HG03095 (cell line): ENCODE measurements around the gene SMIM17.

ENCODE experiments used
- ATAC-seq: cut with Tn5 transposase; IDR thresholded peaks from one replicate; pipeline ENCODE4 v1.9.1; 2021; ENCODE audit warnings: moderate library complexity; ENCODE audit not compliant: unreplicated experiment

The SMIM17 gene

GRCh38 chr19:56642711-56643459, at the start of gene SMIM17:
TSS of gene SMIM17 (plus strand) at chr19:56643159. CDS start at chr19:56645668, 2,509 bp downstream.
- ATAC-seq: no peak

- no peak for ATAC-seq
Observed at GRCh38 chr19:56594446-56594782, 48.5 kb upstream of the SMIM17 start.

DNA sequence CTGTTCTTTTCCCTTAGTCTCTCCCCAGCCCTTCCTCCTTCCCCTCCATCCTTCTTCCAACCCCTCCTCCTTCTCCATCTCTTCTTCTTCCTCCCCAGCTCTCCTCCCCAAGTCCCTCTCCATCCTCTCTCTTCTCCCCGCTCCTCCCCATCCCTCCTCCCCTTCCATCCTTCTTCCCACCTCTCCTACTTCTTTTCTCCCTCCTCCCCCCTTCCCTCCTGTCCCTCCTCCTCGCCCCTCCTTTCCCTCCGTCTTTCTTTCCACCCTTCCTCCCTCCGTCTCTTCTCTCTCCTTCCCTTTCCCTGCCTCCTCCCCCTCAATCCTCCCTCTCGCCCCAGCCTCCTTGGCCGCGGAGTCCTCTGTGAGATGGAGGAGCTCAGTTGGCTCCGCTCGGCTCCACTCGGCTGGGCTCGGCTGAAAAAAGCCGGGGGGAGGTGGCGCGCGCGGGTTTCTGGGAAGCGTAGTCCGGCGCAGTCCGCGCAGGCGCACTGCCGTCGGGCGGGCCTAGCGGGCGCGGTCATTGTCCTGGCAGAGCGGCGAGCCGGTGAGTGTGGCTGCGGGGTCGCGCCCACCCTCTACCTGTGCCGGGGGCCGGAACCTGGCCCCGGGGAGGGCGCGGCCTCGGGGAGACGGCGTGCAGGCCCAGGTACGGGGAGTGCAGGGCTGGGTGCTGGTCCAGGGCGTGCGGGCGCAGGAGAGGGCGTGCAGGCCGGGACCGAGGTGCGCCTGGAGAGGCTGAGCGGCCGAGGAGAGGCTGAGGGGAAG, 48.0 kb upstream of the SMIM17 start, which contains the start of gene ZNF71:
Gene ZNF71, plus strand, starts transcription at position 520 of the 765 bp plus-strand sequence. CDS start 6,257 bp downstream, outside the sequence.
- ATAC-seq: peak; percentile 91

DNA sequence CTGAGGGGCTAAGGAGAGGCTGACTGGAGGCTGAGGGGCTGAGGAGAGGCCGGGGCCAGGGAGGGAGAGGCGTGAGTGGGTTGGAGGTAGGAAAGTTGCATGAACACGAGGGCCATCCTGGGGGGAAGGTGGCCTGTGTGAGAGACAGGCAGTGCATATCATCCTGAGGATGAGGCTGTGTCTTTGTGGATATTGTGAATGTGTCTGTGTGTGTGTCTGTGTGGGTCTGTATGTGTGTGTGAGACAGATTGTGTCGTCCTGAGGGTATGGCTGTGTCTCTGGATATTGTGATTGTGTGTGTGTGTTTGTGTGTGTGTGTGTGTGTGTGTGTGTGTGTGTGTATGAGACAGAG, 47.4 kb upstream of the SMIM17 start:
- ATAC-seq: no peak

DNA sequence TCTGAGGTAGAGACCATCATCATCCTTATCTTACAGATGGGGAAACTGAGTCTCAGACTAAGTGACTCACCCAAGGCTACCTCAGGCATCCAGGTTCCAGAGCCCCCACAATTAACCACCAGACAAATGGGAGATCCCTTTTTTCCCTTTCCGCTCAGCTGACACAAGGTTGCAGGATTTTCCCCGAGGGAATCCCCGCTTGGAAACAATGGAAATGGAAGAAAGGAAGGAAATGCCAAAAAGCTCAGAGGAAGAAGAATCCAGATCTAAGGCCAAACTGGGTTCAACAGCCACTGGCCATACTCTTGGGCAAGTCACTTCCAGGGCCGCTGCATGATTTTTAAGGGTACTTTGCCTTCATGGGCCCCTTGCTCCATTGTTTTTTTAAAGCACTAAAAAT, 46.3 kb upstream of the SMIM17 start:
- ATAC-seq: no peak

DNA sequence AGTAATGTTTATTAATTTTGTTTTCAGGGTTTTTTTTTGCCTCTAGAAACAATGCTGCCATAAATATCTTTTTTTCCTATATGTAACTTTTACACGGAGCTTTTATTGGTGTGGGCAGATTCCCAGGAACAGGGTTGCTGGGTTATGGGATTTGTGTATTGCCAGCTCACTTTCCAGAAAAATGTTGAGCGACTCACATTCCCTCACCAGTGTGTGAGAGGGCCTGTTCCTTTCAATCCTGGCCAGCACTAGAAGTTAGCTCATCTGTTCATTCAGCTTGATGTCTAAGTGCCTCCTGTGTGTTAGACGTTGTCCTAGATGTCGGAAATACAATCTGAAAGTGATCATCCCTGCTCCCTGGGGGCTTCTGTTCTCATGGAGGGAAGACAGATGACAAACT, 45.3 kb upstream of the SMIM17 start:
- ATAC-seq: no peak

- no peak for ATAC-seq
Observed at GRCh38 chr19:56601375-56601774, 41.6 kb upstream of the SMIM17 start.

DNA sequence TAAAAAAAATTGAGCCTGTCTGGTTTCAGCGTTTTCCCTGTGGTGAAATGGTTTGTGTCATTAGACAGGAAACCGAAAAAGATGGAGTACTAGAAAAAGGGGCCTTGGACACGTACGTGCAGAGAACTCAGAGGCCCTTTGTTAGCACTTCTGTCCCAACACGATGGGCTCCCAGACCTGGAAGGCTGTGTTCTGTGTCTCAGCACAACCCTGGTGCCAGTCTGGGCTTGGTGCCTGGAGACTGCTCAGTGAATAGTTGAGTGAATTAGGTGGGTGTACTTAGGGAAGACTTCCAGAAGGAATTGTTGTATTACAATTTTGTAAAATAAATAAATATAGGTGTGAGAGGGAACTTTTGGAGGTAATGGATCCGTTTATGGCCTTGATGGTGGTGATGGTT, 39.1 kb upstream of the SMIM17 start:
- no peak for ATAC-seq

DNA sequence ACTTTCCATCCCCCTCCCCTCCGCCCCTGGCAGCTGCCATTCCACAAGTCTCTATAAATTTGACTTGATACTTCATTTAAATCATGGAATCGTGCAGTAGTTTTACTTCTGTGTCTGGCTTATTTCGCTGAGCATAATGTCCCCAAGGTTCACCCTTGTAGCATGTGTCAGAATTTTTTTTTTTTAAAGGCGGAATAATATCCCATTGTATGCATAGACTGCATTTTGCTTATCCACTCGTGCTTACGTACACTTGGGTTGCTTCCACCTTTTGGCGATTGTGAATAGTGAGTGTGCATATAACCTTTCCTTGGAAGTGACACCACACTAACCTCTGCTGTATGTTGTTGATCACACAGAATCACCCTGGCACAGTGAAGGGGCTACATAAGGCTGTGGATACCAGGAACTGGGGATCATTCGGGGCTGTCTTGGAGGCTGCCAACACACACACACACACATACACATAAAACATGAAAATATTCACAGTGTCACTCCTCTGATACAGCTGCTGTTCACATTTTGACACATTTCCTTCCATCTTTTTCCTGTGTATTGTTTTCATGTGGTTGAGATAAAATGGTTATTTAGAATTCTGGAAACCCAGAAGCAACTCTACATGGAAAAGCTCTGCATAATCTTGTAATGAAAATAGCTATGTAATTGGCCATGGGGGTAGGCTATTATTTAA, 34.5 kb upstream of the SMIM17 start:
- ATAC-seq: no peak

- ATAC-seq: no peak
Observed at GRCh38 chr19:56611288-56611687, 31.7 kb upstream of the SMIM17 start.

DNA sequence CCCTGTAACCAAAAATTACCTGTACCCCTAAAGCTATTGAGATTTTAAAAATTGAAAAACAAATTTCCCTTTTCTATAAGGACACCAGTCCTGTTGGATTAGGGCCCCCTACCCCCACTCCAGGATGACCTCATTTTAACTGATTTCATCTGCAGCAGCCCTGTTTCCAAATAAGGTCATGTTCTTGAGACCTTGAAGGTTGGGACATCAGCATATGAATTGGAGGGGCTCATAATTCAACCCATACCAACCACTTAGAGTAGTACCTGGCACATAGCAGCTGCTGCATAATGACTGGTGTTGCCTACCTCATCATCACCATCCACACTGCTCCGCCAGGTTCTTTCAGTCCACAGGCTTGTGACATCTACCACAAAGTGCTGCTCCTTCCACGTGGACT, 30.2 kb upstream of the SMIM17 start:
- no peak for ATAC-seq

- no peak for ATAC-seq
Observed at GRCh38 chr19:56613639-56614038, 29.3 kb upstream of the SMIM17 start.

DNA sequence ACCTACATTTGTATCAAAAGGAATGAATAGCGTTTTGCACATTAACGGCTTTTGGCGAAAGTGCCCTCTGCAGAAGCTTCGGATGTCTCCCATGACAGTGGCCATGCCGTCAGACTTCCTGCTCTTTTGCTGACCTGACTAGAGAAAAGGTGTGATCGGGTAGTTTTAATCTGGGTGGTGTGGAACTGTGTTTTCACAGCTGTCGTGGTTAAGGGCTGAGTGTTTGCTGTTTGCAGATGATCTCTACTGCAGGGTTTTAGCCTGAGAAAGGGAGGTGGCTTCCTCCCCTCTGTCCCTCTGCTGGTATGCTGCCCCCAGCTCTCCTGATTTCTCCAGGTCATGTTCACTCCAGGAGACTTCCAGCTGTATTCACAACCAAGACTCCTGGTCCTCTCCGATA, 25.4 kb upstream of the SMIM17 start:
- no peak for ATAC-seq

GRCh38 chr19:56619121-56619520, 23.8 kb upstream of the SMIM17 start:
- no peak for ATAC-seq

DNA sequence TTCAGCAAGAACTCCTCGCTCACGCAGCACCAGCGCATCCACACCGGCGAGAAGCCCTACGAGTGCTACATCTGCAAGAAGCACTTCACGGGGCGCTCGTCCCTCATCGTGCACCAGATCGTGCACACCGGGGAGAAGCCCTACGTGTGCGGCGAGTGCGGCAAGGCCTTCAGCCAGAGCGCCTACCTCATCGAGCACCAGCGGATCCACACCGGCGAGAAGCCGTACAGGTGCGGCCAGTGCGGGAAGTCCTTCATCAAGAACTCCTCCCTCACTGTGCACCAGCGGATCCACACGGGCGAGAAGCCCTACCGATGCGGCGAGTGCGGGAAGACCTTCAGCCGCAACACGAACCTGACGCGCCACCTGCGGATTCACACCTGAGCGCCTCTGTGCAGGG, 20.6 kb upstream of the SMIM17 start:
- no peak for ATAC-seq

GRCh38 chr19:56623006-56623405, 20.0 kb upstream of the SMIM17 start:
- ATAC-seq: no peak

GRCh38 chr19:56625708-56626107, 17.3 kb upstream of the SMIM17 start:
- ATAC-seq: no peak

- no peak for ATAC-seq
Observed at GRCh38 chr19:56633021-56633420, 9.9 kb upstream of the SMIM17 start.

DNA sequence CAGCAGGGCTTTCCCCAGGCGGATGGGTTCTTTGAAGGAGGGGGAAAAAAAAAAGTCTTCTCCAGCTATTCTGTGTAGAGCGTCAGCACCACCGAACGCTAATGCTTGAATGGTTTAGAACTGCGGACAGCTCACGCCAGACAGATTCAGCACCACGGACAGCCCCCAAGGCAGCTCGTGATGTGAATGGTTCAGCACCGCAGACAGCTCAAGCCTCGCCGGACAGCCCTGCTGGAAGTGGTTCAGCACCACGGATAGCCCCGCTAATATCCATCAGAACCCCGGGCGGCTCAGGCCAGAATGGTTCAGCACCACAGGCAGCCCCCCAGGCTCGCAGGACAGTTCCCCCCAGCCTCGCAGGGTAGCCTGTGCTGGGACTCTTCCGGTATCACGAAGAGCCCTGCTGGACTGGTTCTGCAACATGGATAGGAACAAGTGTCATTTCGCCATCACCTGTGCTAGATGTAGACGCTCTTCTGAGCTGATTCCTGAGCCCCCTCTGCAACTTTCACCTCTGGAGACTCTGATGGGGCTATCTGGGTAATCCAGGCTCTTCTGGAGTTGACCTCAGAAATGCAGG, 4.9 kb upstream of the SMIM17 start:
- no peak for ATAC-seq

GRCh38 chr19:56639217-56639616, 3.7 kb upstream of the SMIM17 start:
- ATAC-seq: no peak

DNA sequence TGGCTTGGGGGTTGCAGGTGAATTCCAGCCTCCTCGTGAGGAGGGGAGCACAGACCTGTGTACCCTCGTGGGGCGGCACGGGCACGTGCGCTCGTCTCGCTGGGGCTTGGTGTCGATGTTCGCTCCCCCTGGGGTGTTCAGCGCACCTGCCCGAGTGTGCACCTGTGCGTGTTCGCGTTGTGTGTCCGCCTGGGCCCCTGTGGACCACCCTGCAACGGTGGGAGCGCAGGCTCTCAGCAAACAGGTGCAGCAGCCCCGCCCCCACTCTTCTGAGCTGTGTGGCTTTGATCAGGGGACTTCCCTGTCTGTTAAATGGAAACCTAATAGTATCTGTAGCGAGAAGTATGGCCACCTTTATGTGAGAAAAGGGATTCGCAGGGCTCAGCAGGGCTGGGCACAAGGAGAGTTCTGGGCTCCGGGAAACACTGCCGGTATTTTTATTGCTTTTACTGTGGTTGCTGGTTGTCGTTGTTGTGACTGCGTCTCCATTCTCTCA, 549 bp downstream of the SMIM17 start:
- ATAC-seq: no peak
